Cortex of kidney (tissue), 1 donor: ENCODE measurements around the gene MT1F.
"Not testable (repeated sequence)": the region's sequence is repeated elsewhere in the genome, so short reads cannot be mapped to it uniquely, and the experiment has no call there.

ENCODE experiments used
- DNase-seq: peaks from one replicate; lab custom pipeline; 2025; lab: John Stamatoyannopoulos, UW

MT1F gene

GRCh38 chr16:56645311-56645710, 12.4 kb upstream of the MT1F start:
- no peak for DNase-seq

DNA sequence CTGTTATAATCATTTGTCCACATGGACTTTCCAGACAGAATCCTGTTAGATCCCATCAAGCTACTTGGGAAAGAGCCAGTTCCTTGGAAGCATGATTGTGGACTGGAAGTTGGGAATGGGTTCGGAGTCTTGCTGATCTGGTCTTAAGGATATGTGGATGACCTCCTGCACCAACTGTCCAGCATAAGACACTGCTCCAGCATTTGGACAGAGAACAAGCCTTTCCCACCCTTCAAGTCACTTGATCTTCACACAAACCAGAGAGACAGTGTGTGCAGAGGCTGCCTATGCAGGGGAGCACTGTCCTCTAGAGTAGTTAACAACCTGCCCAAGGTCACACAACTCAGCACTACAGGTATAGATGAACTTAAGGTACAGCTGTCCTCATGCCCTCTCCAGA, 11.9 kb upstream of the MT1F start:
- DNase-seq, result no peak

DNA sequence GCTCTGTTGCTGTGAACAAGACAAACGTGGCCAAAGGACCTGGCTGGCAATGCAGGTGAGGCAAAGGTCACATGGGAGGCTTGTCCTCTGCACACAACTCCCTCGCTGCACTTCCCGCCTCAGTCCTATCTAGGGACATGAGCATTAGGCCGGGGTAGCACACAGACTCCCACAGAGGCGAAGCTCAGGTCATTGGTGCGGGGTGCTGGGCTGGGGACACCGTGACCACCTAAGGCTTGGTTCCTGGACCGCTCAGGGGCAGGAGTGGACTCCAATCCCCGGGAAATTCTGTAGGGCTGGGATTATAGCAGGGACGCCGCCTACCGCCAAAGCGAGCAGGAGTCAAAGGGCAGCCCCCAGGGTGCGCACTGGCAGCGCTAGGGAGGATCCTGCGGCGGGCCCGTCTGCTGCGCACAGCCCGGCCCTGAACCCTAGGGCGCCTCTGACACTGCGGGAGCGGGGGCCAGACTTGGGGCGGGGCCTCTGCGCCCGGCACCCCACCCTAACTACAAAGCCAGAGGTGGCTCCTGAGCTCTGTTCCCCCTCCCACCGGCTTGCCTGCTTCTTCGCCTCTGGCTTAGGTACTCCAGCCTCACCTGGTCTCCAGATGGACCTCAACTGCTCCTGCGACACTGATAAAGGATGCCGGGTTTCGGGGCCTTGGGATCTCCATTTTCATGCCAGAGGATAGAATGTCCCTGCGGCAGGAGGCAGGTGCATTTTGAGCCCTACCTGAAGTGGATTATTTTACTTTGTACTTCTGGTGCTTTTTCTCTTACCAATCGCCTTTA, 9.9 kb upstream of the MT1F start:
- no peak for DNase-seq

- DNase-seq, result no peak
These were observed 8.5 kb upstream of the MT1F start for GRCh38 chr16:56649271-56649670.

GRCh38 chr16:56649820-56650219, 7.9 kb upstream of the MT1F start:
- DNase-seq, result no peak

DNA sequence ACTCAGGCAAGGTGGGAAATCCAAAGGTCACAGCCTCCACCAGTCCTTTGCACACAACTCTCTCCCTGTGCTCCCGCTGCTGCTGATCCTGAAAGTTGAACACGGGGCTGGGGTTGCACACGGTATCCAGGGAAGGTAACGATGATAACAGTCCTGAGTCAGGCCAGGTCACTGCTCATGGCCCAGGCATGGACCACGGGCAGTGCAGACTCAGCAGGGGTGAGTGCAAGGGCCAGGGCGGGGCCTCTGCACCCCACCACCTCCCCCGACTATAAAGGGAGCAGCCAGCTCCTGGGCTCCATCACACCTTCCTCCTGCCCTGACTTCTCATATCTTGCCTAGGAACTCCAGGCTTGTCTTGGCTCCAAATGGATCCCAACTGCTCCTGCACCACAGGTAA, 6.2 kb upstream of the MT1F start, which contains the start of gene MT1B:
Gene MT1B (plus strand): TSS at position 301 of the 400 bp plus-strand sequence. CDS start 68 bp downstream, at position 369.
- no peak for DNase-seq

DNA sequence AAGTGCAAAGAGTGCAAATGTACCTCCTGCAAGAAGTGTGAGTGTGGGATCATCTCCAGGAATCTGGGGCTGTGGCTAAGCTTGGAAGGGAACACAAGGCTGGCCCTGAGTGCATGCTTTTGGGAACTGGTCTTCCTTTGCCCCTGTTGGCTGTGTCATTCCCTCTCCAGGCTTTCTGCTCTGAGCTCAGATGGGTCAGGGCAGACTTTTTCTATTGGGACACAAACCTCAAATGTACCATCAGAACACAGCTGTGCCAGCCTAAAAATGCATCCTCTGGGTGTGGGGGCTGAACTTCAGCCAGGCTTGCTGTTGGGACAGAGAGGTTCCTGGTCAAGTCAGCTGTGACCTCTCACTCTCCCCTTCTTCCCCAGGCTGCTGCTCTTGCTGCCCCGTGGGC, 5.2 kb upstream of the MT1F start:
- no peak for DNase-seq

DNA sequence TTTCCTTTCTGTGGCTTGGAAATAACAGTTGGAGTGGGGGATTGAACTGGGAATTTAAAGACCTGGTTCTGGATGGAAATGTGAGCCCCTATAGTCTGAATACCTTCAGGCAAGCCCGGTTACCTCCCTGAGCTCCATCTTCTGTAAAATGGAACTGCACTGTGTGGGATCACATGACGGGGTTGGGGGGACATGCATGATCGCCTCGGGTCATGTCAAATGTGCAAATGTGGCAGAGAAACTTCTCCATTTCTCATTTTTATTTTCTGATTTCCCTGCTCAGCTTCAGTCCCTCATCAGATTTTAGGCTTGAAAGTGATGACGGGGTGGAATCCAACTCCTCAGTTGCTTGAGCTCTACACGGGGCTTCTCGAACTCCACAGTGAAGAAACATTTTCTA, 4.5 kb upstream of the MT1F start:
- no peak for DNase-seq

GRCh38 chr16:56658327-56658875, 642 bp downstream of the MT1F start:
- no peak for DNase-seq

DNA sequence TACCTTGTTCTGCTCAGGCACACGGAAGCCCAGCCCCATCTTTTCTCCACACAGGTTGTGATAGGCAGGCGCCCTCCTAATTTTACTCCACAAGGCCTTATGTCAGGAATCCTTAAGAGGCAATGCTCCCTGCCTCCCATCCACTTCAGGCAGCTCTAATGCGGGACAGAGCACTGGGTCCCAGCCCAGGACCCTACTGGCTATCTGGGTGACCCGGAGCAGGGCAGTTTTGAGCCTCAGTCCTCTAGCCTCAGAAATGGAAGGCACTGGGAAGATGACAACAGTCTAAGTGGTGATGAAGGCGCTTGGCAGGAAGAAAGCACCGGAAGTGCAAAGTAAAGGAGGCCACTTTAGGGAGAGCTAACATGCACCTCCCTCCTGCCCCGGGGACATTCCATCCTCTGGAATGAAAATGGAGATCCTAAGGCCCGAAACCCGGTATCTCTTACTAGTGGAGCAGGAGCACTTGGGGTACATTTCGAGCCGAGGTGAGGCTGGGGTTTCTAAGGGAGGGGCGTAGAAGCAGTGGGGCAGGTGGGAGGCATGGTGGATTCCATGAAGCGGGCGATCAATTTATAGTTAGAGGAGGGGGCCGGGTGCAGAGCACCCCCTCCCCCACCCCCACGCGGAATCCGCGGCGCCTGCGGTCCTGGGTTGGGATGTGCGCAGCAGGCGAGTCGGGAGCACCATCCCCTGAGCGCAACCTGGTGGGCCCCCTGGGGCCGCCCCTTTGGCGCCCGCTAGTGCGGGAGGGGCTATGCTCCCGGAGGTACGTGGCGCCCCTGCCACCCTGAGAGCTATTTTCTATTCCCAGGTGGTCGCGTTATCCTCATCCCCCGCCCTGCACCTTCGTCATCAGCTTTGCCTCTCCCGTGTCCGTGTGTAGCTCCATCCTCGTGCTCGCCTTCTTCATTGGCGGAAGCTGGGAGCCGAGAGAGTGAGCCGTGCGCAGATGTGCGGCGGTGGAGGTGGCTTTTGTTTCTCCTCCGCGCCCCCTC, 4.9 kb downstream of the MT1F start:
- no peak for DNase-seq

DNA sequence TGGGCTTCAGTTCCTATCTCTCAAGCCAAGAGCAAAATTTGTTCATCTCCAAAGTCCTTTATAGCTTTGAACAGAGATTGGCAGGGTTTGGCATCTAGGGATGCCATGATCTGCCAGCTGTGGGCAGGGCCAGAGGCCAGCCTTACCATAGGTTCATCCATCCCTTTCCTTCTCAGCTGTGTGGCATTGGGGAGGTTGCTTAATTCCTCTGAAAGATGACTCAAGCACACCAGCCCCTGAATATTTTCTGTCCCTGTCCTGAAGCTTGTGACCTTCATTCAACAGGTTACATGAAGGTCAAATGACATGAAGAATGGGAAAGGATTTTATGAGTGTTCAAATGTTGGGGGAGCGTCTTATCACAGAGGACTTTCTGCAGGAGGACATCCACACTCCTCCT, 6.7 kb downstream of the MT1F start:
- DNase-seq, result no peak

- DNase-seq, result not testable (repeated sequence)
These were observed 7.8 kb downstream of the MT1F start for GRCh38 chr16:56665286-56666261.

DNA sequence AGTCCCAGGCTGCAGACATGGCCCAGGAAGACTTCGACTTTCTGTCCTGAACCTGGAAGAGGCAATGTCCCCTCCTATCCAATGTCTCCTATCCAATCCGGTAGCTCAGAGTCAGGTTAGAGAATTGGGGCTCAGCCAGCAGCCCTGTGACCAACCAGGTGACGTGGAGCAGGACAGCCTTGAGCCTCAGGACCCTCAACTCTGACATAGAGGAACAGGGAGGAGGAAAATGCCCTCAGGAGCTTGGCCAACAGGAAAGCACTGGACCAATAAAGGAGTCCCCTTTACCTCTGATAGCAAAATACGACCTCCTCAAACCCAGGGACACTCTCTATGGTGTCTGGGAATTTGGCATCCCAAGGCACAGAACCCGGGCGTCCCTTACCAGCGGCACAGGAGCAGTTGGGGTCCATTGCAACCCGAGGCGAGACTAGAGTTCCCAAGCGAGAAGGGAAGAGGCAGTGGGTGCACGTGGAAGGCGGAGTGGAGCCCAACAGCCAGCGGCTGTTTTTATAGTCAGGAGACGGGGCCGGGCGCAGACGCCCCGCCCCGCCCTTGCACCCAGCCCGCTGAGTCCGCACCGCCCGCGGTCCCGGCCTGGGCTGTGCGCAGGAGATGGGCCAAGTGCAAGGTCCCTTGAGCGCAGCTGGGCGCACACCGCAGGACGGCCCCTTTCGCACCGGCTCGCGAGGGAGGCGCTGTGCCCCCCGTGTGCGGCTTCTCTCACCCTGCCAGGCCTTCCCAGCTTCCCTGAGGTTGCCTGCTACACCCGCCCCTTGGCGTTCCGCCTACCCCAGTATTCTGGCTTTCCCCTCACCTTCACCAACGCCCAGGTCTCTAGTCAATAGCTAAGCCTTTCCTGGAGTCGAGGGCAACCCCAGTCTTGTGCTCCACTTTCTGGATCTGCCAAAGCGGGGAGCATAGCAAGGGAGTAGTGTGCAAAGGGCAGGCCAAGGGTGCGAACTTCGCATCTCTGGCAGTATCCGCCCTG, 10.1 kb downstream of the MT1F start, which contains the start of gene MT1G:
Gene MT1G (minus strand): TSS at position 485 of the 991 bp plus-strand sequence. CDS start 72 bp downstream, at position 413.
- no peak for DNase-seq

GRCh38 chr16:56669005-56669839, 11.5 kb downstream of the MT1F start, which contains the start of gene MT1H:
Gene MT1H, plus strand, starts transcription at chr16:56669814. Its CDS starts 71 bp downstream, at chr16:56669885.
- no peak for DNase-seq

DNA sequence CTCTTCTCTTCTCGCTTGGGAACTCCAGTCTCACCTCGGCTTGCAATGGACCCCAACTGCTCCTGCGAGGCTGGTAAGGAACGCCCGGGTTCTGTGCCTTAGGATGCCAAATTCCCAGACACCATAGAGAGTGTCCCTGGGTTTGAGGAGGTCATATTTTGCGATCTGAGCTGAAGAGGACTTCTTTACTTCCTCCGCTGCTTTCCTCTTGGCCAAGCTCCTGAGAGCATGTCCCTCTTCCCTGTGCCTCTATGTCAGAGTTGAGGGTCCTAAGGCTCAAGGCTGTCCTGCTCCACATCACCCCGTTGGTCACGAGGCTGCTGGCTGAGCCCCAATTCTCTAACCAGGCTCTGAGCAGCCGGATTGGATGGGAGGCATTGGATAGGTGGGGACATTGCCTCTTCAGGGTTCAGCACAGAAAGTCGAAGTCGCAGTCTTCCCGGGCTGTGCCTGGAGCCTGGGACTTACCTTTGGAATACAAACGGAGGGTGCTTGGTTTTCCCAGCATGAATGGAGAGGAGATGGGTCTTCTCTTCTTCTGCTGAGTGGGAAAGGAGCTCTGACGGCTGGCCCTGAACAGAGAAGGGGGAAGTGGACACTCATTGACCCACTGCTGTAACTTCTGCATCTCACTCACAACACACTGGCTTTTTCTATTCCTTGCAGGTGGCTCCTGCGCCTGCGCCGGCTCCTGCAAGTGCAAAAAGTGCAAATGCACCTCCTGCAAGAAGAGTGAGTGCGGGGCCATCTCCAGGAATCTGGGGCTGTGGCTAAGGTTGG, 12.3 kb downstream of the MT1F start:
- no peak for DNase-seq

GRCh38 chr16:56670620-56670934, 12.8 kb downstream of the MT1F start:
- no peak for DNase-seq

DNA sequence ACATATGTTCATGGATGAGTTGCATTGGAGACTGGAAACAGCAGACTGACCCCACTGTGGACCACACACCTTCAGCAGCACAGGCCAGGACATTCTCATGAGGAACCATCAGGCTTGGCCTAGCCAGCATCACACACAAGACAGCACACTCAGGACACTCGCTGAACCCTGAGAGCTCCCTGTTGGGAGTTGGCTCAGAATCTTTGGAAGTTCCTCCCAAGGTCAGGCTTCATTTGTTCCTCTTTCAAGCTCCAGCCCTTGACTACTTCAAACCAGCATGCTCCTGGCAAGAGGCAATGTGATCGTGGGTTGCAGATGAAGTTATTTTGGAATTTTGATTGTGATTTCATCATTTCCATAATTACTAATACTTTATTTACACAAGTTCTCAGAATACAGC, 13.9 kb downstream of the MT1F start:
- not testable (repeated sequence) for DNase-seq

GRCh38 chr16:56672171-56672570, 14.4 kb downstream of the MT1F start:
- DNase-seq, result not testable (repeated sequence)
